GM12878 (cell line): Measurements from ENCODE around the gene WDR75. TPM values are rescaled to one million over a fixed set of nuclear protein-coding genes. Genes with fewer than 3 reads are reported as not detected.

Experiments used
- ATAC-seq: fragments of 200-7000 bp; cut with Tn5 transposase; 3 replicates; pipeline ENCODE4 v1.9.1; 2020; ENCODE audit warnings: mild to moderate bottlenecking, moderate library complexity
- BruUV-seq: library from RNA; stranded (reverse); fragments of 400-500 nt; replicated peaks from 2 replicates; lab custom pipeline; 2021; lab: Mats Ljungman, UMichigan
- CTCF ChIA-PET: fragments of 300-600 bp; sonication (Branson Sonifier 250); formaldehyde crosslinking; extraction: SDS; loops from one replicate; lab custom pipeline; 2021; ENCODE audit warnings: inconsistent platforms; lab: Yijun Ruan, JAX
- POLR2A ChIA-PET: fragments of 350-600 bp; formaldehyde crosslinking; extraction: SDS; loops from one replicate; lab custom pipeline; 2021; ENCODE audit warnings: inconsistent platforms; lab: Charles Lee
- RAD21 ChIA-PET: fragments of 300-600 bp; sonication (Branson Sonifier 250); formaldehyde crosslinking; loops from one replicate; lab custom pipeline; 2023; ENCODE audit warnings: antibody characterized with exemption; ENCODE audit not compliant: unreplicated experiment; lab: Charles Lee
- SMC1A ChIA-PET: fragments of 300-600 bp; sonication (Branson Sonifier 250); formaldehyde crosslinking; loops from one replicate; lab custom pipeline; 2023; ENCODE audit not compliant: unreplicated experiment, uncharacterized antibody; lab: Charles Lee
- DNase-seq: peaks from one replicate; pipeline ENCODE4 v3.0.0-alpha.2; 2011; ENCODE audit warnings: low read depth, low spot score
- FAIRE-seq: peaks from 3 replicates; lab custom pipeline; 2011; peaks lifted over from hg19 to GRCh38; lab: Jason Lieb, UNC
- H2AFZ ChIP-seq: 2 replicates; pipeline ENCODE4 v1.6.0; 2011; ENCODE audit warnings: low read depth, low read length, control low read depth; ENCODE audit not compliant: control insufficient read depth
- H3K27ac ChIP-seq: 2 replicates; pipeline ENCODE4 v1.5.1; 2011; ENCODE audit warnings: control low read depth; ENCODE audit not compliant: control insufficient read depth, insufficient read depth
- H3K27me3 ChIP-seq, 2 experiments: replicated peaks in 1 of 2; 2 replicates each; pipeline versions ENCODE4 v1.6.0 to v1.6.1; 2011; ENCODE audit warnings: low read length in 1 of 2; ENCODE audit not compliant: control insufficient read depth in 2 of 2, insufficient read depth in 2 of 2
- H3K36me3 ChIP-seq, 2 experiments: 2 replicates each; pipeline ENCODE4 v1.5.1; 2011; ENCODE audit warnings: low read length in 1 of 2; ENCODE audit not compliant: control insufficient read depth in 2 of 2, insufficient read depth in 2 of 2
- H3K4me1 ChIP-seq: 2 replicates; pipeline ENCODE4 v1.6.1; 2011; ENCODE audit warnings: mild to moderate bottlenecking, low read length, moderate library complexity, mixed read lengths; ENCODE audit not compliant: control insufficient read depth, insufficient read depth
- H3K4me2 ChIP-seq: 2 replicates; pipeline ENCODE4 v1.6.0; 2011; ENCODE audit warnings: control low read depth; ENCODE audit not compliant: control insufficient read depth, insufficient read depth
- H3K4me3 ChIP-seq: fragments of 200-600 bp; sonication (generic); 2 replicates; pipeline ENCODE4 v1.5.1; 2016
- H3K79me2 ChIP-seq: 2 replicates; pipeline ENCODE4 v1.6.0; 2011; ENCODE audit warnings: low read length; ENCODE audit not compliant: control insufficient read depth, insufficient read depth
- H3K9ac ChIP-seq: 2 replicates; pipeline ENCODE4 v1.8.0; 2011; ENCODE audit warnings: low read length, control low read depth, mixed read lengths; ENCODE audit not compliant: control insufficient read depth, insufficient read depth
- H3K9me3 ChIP-seq: replicated peaks from 3 replicates; pipeline ENCODE4 v1.5.1; 2011; ENCODE audit warnings: mild to moderate bottlenecking, low read length; ENCODE audit not compliant: control insufficient read depth, insufficient read depth
- H4K20me1 ChIP-seq: 2 replicates; pipeline ENCODE4 v1.6.0; 2011; ENCODE audit not compliant: control insufficient read depth, insufficient read depth
- CBFB ChIP-seq: IDR thresholded peaks from 2 replicates; pipeline ENCODE4 v1.6.1; 2016; ENCODE audit warnings: antibody characterized with exemption, low read depth
- CBX5 ChIP-seq: sonication (generic); IDR thresholded peaks from 2 replicates; pipeline ENCODE4 v1.6.1; 2016; ENCODE audit warnings: low read depth, moderate library complexity, mild to moderate bottlenecking, inconsistent platforms
- FOXK2 ChIP-seq: fragments of 450-650 bp; IDR thresholded peaks from 2 replicates; pipeline ENCODE4 v1.6.1; 2017; ENCODE audit warnings: mild to moderate bottlenecking, moderate library complexity
- RAD21 ChIP-seq: IDR thresholded peaks from 2 replicates; pipeline ENCODE4 v1.6.1; 2011; ENCODE audit warnings: mild to moderate bottlenecking, low read depth, low read length, moderate library complexity; ENCODE audit not compliant: insufficient read depth
- WGBS: methylation state at CpG from one replicate; pipeline ENCODE4 v1.1.6; 2016; ENCODE audit warnings: low lambda C conversion rate; ENCODE audit not compliant: insufficient replicate concordance, insufficient coverage; ENCODE audit errors: missing lambda C conversion rate; 5-methylcytosine and 5-hydroxymethylcytosine counted together
- in situ Hi-C: fragments of 300-500 bp; cut with MboI; formaldehyde crosslinking; loops from 9 replicates; pipeline ENCODE4 v1.14.3; 2018; ENCODE audit warnings: mixed read lengths
- intact Hi-C: fragments of 100-400 bp; cut with micrococcal nuclease; formaldehyde crosslinking; loops from one replicate; pipeline ENCODE4 v1.14.2; 2022; ENCODE audit not compliant: unreplicated experiment
- polyA plus RNA-seq, 11 experiments: library from polyadenylated mRNA; depleted of rRNA in 4 of 11; unstranded in 6 of 11; stranded (reverse) in 5 of 11; fragments of >200 nt; fragmentation: Nextera tagmentation in 4 of 11; fragmentation: Illumina TruSeq in 1 of 11; extraction: Ambion mirVana in 4 of 11; extraction: Trizol in 1 of 11; gene quantifications; 1 replicate in 1 of 11; 2 replicates in 10 of 11; pipeline versions ENCODE4 v1.2.1 to v1.2.3, GENCODE V29; 2011 to 2016; ENCODE audit warnings: inconsistent platforms in 2 of 11, missing spikeins in 2 of 11, low read depth in 1 of 11
- total RNA-seq, 4 experiments: library from RNA; depleted of rRNA in 3 of 4; stranded (reverse); fragments of >200 nt in 3 of 4; fragmentation: Illumina TruSeq in 1 of 4; extraction: Trizol in 1 of 4; gene quantifications; 2 replicates each; pipeline versions ENCODE4 v1.2.1 to v1.2.3, GENCODE V29; 2013 to 2021
- TF ChIP-seq, protein P1 (sequence below): fragments of 150-350 bp; IDR thresholded peaks from 2 replicates; pipeline ENCODE4 v1.6.1; 2016; ENCODE audit warnings: low read depth, low read length

The WDR75 gene
- total and polyA plus RNA-seq, 10 of the 15 experiments (the other 5 are each of a cell fraction or from before 2014, with no cell fraction given) = 53.1 to 98.5 (median 71.5) TPM

DNA sequence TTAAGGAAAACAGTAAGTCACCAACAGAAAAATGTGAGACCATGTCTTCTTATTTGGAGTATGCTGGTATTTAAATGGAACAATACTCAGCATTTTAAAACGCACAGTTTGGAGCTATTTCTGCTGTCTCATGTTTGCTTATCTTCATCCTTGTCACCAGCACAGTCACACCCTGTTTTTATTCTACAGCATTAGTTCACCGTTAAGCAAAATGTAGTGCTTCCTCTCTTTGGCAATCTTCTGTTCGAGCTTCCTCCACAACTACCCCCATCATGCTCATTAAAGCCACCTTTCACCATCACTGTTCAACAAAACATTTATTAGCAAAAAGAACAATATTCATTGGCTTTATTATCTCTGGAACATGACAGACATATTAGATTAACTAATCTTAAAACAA lies 75.3 kb downstream of the WDR75 start:
- DNase-seq (no peak), FAIRE-seq (no peak), ATAC-seq (no peak)
- 0% methylated on average over 3 of the region's 3 CpGs for WGBS
- TF ChIP-seq CBFB (no peak), CBX5 (no peak), RAD21 (no peak), FOXK2 (no peak)
- TF ChIP-seq, protein P1, sequence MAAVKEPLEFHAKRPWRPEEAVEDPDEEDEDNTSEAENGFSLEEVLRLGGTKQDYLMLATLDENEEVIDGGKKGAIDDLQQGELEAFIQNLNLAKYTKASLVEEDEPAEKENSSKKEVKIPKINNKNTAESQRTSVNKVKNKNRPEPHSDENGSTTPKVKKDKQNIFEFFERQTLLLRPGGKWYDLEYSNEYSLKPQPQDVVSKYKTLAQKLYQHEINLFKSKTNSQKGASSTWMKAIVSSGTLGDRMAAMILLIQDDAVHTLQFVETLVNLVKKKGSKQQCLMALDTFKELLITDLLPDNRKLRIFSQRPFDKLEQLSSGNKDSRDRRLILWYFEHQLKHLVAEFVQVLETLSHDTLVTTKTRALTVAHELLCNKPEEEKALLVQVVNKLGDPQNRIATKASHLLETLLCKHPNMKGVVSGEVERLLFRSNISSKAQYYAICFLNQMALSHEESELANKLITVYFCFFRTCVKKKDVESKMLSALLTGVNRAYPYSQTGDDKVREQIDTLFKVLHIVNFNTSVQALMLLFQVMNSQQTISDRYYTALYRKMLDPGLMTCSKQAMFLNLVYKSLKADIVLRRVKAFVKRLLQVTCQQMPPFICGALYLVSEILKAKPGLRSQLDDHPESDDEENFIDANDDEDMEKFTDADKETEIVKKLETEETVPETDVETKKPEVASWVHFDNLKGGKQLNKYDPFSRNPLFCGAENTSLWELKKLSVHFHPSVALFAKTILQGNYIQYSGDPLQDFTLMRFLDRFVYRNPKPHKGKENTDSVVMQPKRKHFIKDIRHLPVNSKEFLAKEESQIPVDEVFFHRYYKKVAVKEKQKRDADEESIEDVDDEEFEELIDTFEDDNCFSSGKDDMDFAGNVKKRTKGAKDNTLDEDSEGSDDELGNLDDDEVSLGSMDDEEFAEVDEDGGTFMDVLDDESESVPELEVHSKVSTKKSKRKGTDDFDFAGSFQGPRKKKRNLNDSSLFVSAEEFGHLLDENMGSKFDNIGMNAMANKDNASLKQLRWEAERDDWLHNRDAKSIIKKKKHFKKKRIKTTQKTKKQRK = no peak
- SMC1A ChIA-PET = no interaction called here
- no peak overlapping the region for H3K4me3 ChIP-seq
- no peak overlapping the region for H3K27ac ChIP-seq
- RAD21 ChIA-PET = no interaction called here
- H3K27me3 ChIP-seq = no peaks in the 10 kb centered on the region; a peak in 1 of 4 replicates
- H4K20me1 ChIP-seq = no peaks in the 10 kb centered on the region
- CTCF ChIA-PET = no interaction called here
- H3K4me2 ChIP-seq = no peak overlapping the region
- no TSS peak for BruUV-seq
- in situ Hi-C loops (no loop called here), intact Hi-C loops (no loop called here)
- H2AFZ ChIP-seq = no peak overlapping the region
- no peaks in the 10 kb centered on the region for H3K79me2 ChIP-seq
- POLR2A ChIA-PET = no interaction called here
- no peaks in the 10 kb centered on the region for H3K4me1 ChIP-seq
- no peak overlapping the region for H3K9ac ChIP-seq
- no peaks in the 10 kb centered on the region for H3K9me3 ChIP-seq
- H3K36me3 ChIP-seq = no peaks in the 10 kb centered on the region
